Measurements from ENCODE around the gene ZEB1. TPM values are rescaled to one million over a fixed set of nuclear protein-coding genes. Genes with fewer than 3 reads are reported as not detected.

ZEB1 gene
- total RNA-seq, 1 experiment from 2014 or later: 0.39 TPM

DNA sequence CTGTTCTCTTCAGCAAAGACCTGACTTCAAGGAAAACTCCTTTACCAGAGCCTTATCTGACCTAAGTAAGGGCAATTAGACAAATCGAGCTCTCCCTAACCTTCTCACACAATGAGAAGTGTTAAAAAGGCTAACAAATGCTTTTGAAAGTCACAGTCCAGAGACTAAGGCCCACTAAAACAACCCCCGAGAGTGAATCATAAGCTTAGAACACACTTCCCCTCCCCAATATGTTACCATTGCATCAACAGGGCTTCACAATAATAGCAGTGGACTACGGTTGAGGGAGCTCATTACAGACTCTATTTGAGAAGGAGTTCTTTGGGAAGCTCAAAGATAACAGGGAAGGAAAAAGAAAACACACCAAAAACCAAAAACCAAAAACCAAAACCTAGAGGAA, 28.6 kb upstream of the ZEB1 start:
- no peak overlapping the region for H2BK15ac ChIP-seq (ENCODE audit: low read depth, low read length)
- no peak overlapping the region for H3K14ac ChIP-seq (ENCODE audit: insufficient read depth, low read length)
- H2BK20ac ChIP-seq (ENCODE audit: low read depth, low read length, poor library complexity, severe bottlenecking): no peak overlapping the region
- Mint-ChIP-seq H3K27ac (no peak overlapping the region), H3K9me3 (peaks cover 0 to 6% of the 10 kb centered on the region in 2 experiments; a peak in 2 of 5 replicates), H3K4me1 (no peaks in the 10 kb centered on the region), H3K36me3 (ENCODE audit: insufficient read depth in 1 of 3, low read depth in 3 of 3) (no peaks in the 10 kb centered on the region; a peak in 1 of 7 replicates), H3K27me3 (ENCODE audit: low read depth) (no peaks in the 10 kb centered on the region), H3K4me3 (no peak overlapping the region)
- H3K27me3 ChIP-seq (ENCODE audit: insufficient read depth, low read length): no peaks in the 10 kb centered on the region
- no peak overlapping the region for H3K23ac ChIP-seq (ENCODE audit: insufficient read length, low read depth, low read length)
- no peak overlapping the region for H2AFZ ChIP-seq (ENCODE audit: low read length)
- no peak overlapping the region for H3K4me2 ChIP-seq (ENCODE audit: insufficient read depth, insufficient read length, low read length)
- H4K8ac ChIP-seq (replicated peaks; ENCODE audit: insufficient read length, low read depth, low read length): no peak overlapping the region
- H3K9ac ChIP-seq (ENCODE audit: extremely low read depth, insufficient read length, low read length): no peak overlapping the region
- no peak overlapping the region for H3T11ph ChIP-seq (ENCODE audit: low read length)
- no CpG with 5 or more reads among the region's 3 CpGs for WGBS (ENCODE audit: extremely low coverage, insufficient read length, low lambda C conversion rate)
- H2BK5ac ChIP-seq (ENCODE audit: insufficient read length, low read length): no peak overlapping the region
- H2AK5ac ChIP-seq (ENCODE audit: insufficient read length, low read length): no peak overlapping the region
- no peaks in the 10 kb centered on the region for H4K20me1 ChIP-seq (ENCODE audit: control insufficient read depth, insufficient read depth, insufficient read length)
- no peaks in the 10 kb centered on the region for H3K4me1 ChIP-seq (ENCODE audit: insufficient read depth, low read length)
- H3K18ac ChIP-seq (ENCODE audit: insufficient read length, low read depth, low read length): no peak overlapping the region
- no peak overlapping the region for H3K27ac ChIP-seq (ENCODE audit: insufficient read length, low read depth, low read length)
- no peaks in the 10 kb centered on the region for H3K9me3 ChIP-seq (ENCODE audit: control insufficient read depth, low read depth, low read length)
- H4K91ac ChIP-seq (ENCODE audit: insufficient read length, low read depth, low read length): no peak overlapping the region
- H3K4ac ChIP-seq (ENCODE audit: low read depth, low read length): no peak overlapping the region
- TF ChIP-seq, protein P1, sequence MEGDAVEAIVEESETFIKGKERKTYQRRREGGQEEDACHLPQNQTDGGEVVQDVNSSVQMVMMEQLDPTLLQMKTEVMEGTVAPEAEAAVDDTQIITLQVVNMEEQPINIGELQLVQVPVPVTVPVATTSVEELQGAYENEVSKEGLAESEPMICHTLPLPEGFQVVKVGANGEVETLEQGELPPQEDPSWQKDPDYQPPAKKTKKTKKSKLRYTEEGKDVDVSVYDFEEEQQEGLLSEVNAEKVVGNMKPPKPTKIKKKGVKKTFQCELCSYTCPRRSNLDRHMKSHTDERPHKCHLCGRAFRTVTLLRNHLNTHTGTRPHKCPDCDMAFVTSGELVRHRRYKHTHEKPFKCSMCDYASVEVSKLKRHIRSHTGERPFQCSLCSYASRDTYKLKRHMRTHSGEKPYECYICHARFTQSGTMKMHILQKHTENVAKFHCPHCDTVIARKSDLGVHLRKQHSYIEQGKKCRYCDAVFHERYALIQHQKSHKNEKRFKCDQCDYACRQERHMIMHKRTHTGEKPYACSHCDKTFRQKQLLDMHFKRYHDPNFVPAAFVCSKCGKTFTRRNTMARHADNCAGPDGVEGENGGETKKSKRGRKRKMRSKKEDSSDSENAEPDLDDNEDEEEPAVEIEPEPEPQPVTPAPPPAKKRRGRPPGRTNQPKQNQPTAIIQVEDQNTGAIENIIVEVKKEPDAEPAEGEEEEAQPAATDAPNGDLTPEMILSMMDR (conservative IDR thresholded peaks at IDR 0.05): no peak
- no peaks in the 10 kb centered on the region for H3K79me2 ChIP-seq (ENCODE audit: insufficient read depth, low read length)
- no peaks in the 10 kb centered on the region for H3K79me1 ChIP-seq (ENCODE audit: insufficient read depth, low read depth, low read length, poor library complexity, severe bottlenecking)
- no peak overlapping the region for H2BK120ac ChIP-seq (ENCODE audit: low read depth, low read length, poor library complexity, severe bottlenecking)
- no peak overlapping the region for H2BK12ac ChIP-seq (ENCODE audit: insufficient read length, low read depth, low read length)
- H3K56ac ChIP-seq (ENCODE audit: insufficient read length, low read depth, low read length): no peak overlapping the region
- H4K5ac ChIP-seq (ENCODE audit: insufficient read length, low read depth, low read length): no peak overlapping the region
- no peaks in the 10 kb centered on the region for H3K23me2 ChIP-seq (ENCODE audit: insufficient read length, low read depth, low read length, poor library complexity, severe bottlenecking)
- DNase-seq: no peak
